Esophagus mucosa (tissue), 1 donor: ENCODE measurements around the gene GZF1. TPM values are rescaled to one million over a fixed set of nuclear protein-coding genes. Genes with fewer than 3 reads are reported as not detected.
A peak's percentile ranks its signal among the peaks of the same experiment; 100 is the strongest.

Source experiments
- ATAC-seq: fragments of 200-7000 bp; cut with Tn5 transposase; one replicate; pipeline ENCODE4 v1.9.1; 2020
- total RNA-seq: library from RNA; stranded (reverse); gene quantifications from one replicate; pipeline ENCODE4 v1.2.4, GENCODE V29; 2023
- donor health status: DM: yes; HTN: yes; CAD: no.

Gene GZF1
- 3.6 TPM for total RNA-seq

DNA sequence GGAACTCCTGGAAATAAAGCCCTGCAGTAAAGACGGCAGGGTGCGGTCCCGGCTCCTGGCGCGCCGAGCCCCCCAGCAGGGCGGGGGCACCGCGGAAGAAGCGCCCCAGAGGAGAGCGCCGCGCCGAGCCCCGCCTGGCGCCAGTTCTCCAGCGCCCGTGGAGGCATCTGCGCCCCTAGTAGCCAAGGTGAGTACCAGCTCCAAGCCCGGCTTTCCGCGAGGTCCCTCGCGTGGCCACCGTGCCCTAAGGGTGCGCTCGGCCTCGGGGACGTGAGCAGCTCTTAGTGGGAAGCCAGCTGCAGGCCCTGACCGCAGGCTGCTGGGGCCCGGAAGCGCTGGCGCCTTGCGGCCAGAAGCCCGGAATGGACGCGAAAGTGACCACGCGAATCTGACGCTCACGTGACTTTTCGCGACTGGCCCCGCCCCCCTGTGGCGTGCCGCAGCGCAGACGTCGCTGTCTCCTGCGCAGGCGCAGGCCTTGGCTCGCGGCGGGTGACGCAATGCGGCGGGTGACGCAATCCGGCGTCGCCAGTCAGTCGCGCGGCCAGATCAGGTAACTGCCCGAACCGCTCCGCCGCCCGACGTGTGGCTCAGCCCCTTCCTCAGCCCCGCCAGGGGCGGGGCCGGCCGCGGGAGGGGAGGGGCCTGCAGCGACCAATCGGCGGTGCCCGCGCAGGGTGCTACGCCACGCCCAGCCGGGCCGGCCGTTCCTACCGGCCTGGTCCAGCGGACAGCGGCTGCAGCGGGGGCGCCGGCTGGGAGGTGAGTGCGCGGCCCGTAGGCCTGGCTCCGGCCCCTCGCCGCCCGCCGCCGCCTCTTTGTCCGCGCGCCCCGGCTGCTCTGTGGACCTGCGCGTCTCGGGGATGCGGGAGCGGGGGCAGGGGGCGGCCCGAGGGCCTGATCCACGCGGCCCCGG lies at the start of gene GZF1:
Gene GZF1, plus strand, starts transcription at position 707 of the 916 bp plus-strand sequence. CDS start 2,202 bp downstream, outside the sequence.
- ATAC-seq, result peak; percentile 91

GRCh38 chr20:23313271-23313670 lies 48.7 kb upstream of the GZF1 start:
- no peak for ATAC-seq

DNA sequence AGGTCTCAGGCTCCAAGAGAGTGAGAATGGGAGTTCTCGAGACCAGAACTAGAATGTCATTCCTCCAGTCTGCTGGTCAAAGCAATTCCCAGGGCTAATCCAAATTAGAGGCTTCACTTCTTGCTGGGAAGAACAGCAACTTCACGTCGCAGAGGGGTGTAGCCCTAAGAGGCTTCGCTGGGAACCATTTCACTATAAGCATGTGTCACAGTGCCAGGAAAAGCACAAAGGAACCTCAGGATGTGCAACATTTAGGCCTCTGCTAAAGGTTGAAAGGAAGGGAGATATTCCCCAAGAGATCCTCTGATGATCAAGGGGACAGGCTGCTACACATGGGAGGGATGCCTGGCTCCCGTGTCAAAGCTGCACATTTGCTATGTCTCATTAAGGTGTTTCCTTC lies 47.3 kb upstream of the GZF1 start:
- ATAC-seq, result no peak

GRCh38 chr20:23315099-23315498 lies 46.9 kb upstream of the GZF1 start:
- ATAC-seq, result no peak

DNA sequence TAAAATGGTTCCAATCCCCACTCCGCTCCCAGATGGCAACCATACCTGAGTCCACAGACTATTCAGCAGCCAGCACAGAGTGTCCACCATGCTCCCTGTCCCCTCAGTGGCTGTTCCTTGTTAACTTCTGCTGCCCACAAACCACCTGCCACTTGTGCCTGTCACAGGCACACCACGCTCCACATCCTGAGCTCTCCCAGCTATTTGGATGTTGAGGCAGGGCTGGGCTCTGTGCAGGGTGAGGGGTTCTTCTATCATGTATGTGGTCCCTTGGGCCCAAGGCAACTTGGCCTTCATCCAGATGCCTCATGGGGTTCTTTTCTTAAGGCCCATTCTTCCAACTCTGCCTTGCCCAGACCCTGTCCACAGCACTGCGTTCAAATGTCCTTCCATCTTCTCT lies 45.4 kb upstream of the GZF1 start:
- no peak for ATAC-seq

DNA sequence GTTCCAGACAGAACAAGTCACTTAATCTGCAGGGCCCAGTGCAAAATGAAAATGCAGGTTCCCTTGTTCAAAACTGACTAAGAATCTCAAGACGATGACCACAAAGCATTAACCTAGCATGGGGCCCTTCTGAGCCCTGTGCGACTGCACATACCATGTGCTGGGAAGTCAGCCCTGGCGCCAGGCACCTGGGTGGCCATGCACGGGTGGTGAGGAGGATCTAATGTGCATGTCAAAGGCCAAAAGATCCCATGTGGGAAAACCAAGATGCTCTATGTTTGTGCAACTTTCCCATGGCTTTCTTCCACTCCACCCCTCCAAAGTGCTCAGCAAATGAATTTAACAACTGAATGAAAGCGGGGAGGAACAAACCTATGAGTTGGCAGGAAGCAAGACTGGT lies 44.9 kb upstream of the GZF1 start:
- ATAC-seq, result no peak

DNA sequence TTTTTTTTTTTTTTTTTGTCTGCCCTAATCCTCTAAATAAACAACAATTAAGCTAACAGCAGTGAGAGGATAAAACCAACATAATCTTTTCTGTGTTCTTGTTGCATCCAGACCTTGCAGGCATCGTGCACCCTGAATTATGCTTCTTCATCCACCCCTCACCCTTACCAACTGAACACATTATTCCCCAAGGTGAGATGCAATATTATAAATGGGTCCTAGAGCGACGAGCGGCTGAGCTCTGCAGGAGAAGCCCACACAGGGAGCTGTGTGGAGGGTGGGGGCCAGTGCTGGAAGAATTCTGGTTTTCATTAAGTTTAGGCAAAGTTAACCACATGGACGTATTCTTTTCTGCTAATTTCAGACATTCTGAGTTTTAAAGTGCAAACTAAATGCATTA lies 43.6 kb upstream of the GZF1 start:
- ATAC-seq, result no peak

GRCh38 chr20:23320317-23320716 lies 41.7 kb upstream of the GZF1 start:
- ATAC-seq, result peak; percentile 71

- no peak for ATAC-seq
Measured at GRCh38 chr20:23325107-23325506, 36.9 kb upstream of the GZF1 start.

- no peak for ATAC-seq
Measured at GRCh38 chr20:23326774-23327173, 35.2 kb upstream of the GZF1 start.

GRCh38 chr20:23327617-23328333 lies 34.2 kb upstream of the GZF1 start:
- ATAC-seq, result no peak

- peak; percentile 30 for ATAC-seq
Measured at GRCh38 chr20:23331450-23332350, 30.3 kb upstream of the GZF1 start.

- peak; percentile 62 for ATAC-seq
Measured at GRCh38 chr20:23332467-23332866, 29.5 kb upstream of the GZF1 start.

- ATAC-seq, result no peak
Measured at GRCh38 chr20:23334111-23334510, 27.9 kb upstream of the GZF1 start.

GRCh38 chr20:23335521-23335920 lies 26.5 kb upstream of the GZF1 start:
- no peak for ATAC-seq

GRCh38 chr20:23336476-23336875 lies 25.5 kb upstream of the GZF1 start:
- ATAC-seq, result no peak

GRCh38 chr20:23337312-23337711 lies 24.7 kb upstream of the GZF1 start:
- ATAC-seq, result no peak

GRCh38 chr20:23339986-23340385 lies 22.0 kb upstream of the GZF1 start:
- no peak for ATAC-seq

- ATAC-seq, result peak; percentile 70
Measured at GRCh38 chr20:23340524-23340923, 21.5 kb upstream of the GZF1 start.

DNA sequence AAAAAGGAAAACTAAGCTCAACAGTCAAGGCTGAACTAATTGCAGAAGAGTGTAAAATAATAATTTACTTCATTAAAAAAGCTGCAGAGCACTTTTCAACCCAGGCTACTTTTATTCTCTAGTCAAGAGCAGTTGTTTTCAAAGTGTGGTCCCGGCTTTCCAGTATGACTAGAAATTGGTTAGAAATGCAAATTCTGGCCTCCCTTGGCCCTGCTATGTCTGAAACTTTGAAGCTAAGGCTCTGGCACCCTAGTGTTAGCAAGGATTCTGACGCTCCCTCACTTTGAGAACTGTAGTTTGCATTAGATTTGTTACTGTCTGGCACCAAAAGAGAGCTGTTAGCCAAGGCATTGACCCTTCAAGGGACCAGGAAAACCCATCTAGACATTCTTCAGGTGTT lies 20.9 kb upstream of the GZF1 start:
- no peak for ATAC-seq

- no peak for ATAC-seq
Measured at GRCh38 chr20:23343590-23343989, 18.4 kb upstream of the GZF1 start.

GRCh38 chr20:23344336-23344735 lies 17.6 kb upstream of the GZF1 start:
- ATAC-seq, result no peak

DNA sequence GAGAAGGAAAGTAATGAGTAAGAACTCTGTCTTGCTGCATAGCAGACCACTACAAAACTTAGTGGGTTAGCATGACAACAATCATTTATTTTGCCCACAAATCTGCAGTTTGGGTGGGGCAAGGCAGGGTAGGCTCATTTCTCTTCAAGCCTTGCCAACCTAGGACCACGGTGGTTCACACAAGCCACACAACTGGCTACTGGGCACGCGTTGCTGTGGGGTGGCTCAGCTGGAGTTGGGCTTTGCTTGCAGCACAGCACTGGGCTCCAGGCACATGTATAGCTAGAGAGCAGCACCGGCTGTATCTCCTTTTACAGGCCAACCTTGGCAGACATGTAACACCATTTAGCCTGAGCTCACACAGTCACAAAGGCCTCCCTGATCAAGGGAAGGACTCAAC lies 16.0 kb upstream of the GZF1 start:
- ATAC-seq, result no peak
